ENCODE results near the gene FOSL1. TPM values are rescaled to one million over a fixed set of nuclear protein-coding genes. Genes with fewer than 3 reads are reported as not detected.

Gene FOSL1
- total and polyA plus RNA-seq, 2 of the 13 experiments (the other 11 are each of a cell fraction or from before 2014, with no cell fraction given) = 4.0 to 4.1 TPM

DNA sequence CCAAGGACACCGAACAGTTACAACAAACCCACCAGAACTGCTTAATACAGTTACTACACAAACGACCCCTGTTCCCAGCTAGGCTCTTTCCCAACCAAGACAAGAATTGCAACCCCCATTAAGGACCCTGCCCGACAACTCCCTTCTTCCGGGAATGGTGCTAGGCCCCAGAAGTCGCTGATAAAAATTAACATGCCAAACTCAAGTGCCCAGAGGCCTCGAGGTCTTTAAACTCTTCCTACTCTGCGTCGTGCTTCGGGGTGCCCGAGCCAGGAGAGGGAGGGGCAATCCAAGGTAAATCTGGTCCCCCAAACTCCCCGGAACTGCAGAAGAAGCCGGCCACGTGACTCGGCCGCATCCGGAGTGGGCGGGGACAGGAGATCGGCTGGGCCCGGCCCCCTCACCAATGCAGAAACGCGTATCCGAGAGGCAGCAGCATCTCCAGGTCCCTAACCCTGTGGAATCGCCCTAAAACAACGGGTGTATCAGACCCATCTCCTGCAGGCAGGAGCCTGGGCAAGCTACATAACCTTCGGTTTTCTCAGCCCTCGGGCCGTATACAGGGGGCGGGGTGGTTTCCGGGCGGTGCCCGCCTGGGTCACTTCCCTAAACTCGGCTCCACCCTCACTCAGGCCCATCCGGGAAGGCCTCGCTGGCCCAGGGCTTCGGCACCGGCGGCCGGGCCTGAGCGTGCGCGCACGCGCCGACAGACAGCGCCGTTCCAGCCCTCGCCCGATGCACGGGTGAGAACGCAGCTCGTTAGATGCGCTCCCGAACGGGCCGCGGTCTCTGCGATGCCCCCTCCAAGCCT lies 43.3 kb downstream of the FOSL1 start (continued):
- TF ChIP-seq KDM4B (CRISPR knock-in tag; IDR thresholded peaks at IDR 0.05) = no peak
- TF ChIP-seq GPN1 (CRISPR knock-in tag; IDR thresholded peaks at IDR 0.05; ENCODE audit: borderline replicate concordance) = no peak
- no peak for TF ChIP-seq ZNF788 (CRISPR knock-in tag; IDR thresholded peaks at IDR 0.05; ENCODE audit: borderline replicate concordance)
- TF ChIP-seq, protein P1, sequence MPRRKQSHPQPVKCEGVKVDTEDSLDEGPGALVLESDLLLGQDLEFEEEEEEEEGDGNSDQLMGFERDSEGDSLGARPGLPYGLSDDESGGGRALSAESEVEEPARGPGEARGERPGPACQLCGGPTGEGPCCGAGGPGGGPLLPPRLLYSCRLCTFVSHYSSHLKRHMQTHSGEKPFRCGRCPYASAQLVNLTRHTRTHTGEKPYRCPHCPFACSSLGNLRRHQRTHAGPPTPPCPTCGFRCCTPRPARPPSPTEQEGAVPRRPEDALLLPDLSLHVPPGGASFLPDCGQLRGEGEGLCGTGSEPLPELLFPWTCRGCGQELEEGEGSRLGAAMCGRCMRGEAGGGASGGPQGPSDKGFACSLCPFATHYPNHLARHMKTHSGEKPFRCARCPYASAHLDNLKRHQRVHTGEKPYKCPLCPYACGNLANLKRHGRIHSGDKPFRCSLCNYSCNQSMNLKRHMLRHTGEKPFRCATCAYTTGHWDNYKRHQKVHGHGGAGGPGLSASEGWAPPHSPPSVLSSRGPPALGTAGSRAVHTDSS (CRISPR knock-in tag; conservative IDR thresholded peaks at IDR 0.05) = no peak
- TF ChIP-seq ZNF33B (CRISPR knock-in tag; IDR thresholded peaks at IDR 0.05) = no peak
- TF ChIP-seq ZNF597 (CRISPR knock-in tag; IDR thresholded peaks at IDR 0.05) = no peak
- TF ChIP-seq ZNF782 (CRISPR knock-in tag; IDR thresholded peaks at IDR 0.05; ENCODE audit: borderline replicate concordance) = peak; percentile 58; the same call in 1 of the 2 replicates
- TF ChIP-seq GABPA (IDR thresholded peaks at IDR 0.05; ENCODE audit: low read depth, low read length) = no peak
- peak; percentile 82 for TF ChIP-seq GABPA (CRISPR knock-in tag; IDR thresholded peaks at IDR 0.05; ENCODE audit: low read depth)
- 0 out of 2 replicates have a peak, but pooled peaks have one; percentile 23 for TF ChIP-seq HOMEZ (CRISPR knock-in tag; IDR thresholded peaks at IDR 0.05; ENCODE audit: low read depth)
- no peak for TF ChIP-seq ZNF510 (CRISPR knock-in tag; IDR thresholded peaks at IDR 0.05; ENCODE audit: low read depth)
- TF ChIP-seq HCFC1 (IDR thresholded peaks at IDR 0.05; ENCODE audit: low read depth, low read length) = no peak
- TF ChIP-seq ZFP90 (CRISPR knock-in tag; IDR thresholded peaks at IDR 0.05; ENCODE audit: borderline replicate concordance) = peak; percentile 77; the same call in 1 of the 2 replicates
- 0 out of 2 replicates have a peak, but pooled peaks have one; percentile 50 for TF ChIP-seq ZC3H4 (CRISPR knock-in tag; IDR thresholded peaks at IDR 0.05; ENCODE audit: borderline replicate concordance)
- peak; percentile 40; the same call in 1 of the 2 replicates for TF ChIP-seq NR2C2 (CRISPR knock-in tag; IDR thresholded peaks at IDR 0.05; ENCODE audit: borderline replicate concordance)
- no peak for TF ChIP-seq ZNF12 (CRISPR knock-in tag; IDR thresholded peaks at IDR 0.05)
- 0 out of 2 replicates have a peak, but pooled peaks have one; percentile 41 for TF ChIP-seq MAF1 (CRISPR knock-in tag; IDR thresholded peaks at IDR 0.05; ENCODE audit: borderline replicate concordance)
- TF ChIP-seq MXD4 (CRISPR knock-in tag; IDR thresholded peaks at IDR 0.05) = peak; percentile 41; the same call in 1 of the 2 replicates
- no peak for TF ChIP-seq MAFK (conservative IDR thresholded peaks at IDR 0.05 in 1 of 2, IDR thresholded peaks at IDR 0.05 in 1 of 2; ENCODE audit: low read length in 2 of 2)
- TF ChIP-seq PRMT3 (CRISPR knock-in tag; IDR thresholded peaks at IDR 0.05; ENCODE audit: borderline replicate concordance, low read depth) = no peak
- peak; percentile 29 for TF ChIP-seq TFE3 (CRISPR knock-in tag; IDR thresholded peaks at IDR 0.05)
- peak; percentile 68 for TF ChIP-seq GATAD1 (CRISPR knock-in tag; IDR thresholded peaks at IDR 0.05)
- TF ChIP-seq JUND (CRISPR knock-in tag; IDR thresholded peaks at IDR 0.05) = no peak
